ENCODE data around the gene ZCCHC14.

Gene ZCCHC14

GRCh38 chr16:87423429-87423828, 69.4 kb downstream of the ZCCHC14 start:
- no peak for TF ChIP-seq CTCF (IDR thresholded peaks at IDR 0.05; ENCODE audit: low read length)
- TF ChIP-seq EZH2 (optimal IDR thresholded peaks at IDR 0.05; ENCODE audit: low read depth, low read length) = no peak
- TF ChIP-seq EZH2phosphoT487 (IDR thresholded peaks at IDR 0.05; ENCODE audit: low read length) = no peak
- Histone ChIP-seq H3K27ac (ENCODE audit: low read length) (no peak overlapping the region), H3F3A (ENCODE audit: insufficient read depth, low read length) (no peaks in the 10 kb centered on the region), H4K20me1 (ENCODE audit: insufficient read depth, low read length) (no peaks in the 10 kb centered on the region), H3K4me2 (ENCODE audit: low read depth, low read length) (no peak overlapping the region), H3K27me3 (replicated peaks; ENCODE audit: insufficient read depth, low read length) (no peaks in the 10 kb centered on the region), H2AFZ (ENCODE audit: low read length) (no peak overlapping the region), H3K79me2 (ENCODE audit: low read length) (no peaks in the 10 kb centered on the region), H3K4me3 (ENCODE audit: low read length) (no peak overlapping the region), H3K9me3 (replicated peaks; ENCODE audit: insufficient read depth, low read length) (no peaks in the 10 kb centered on the region), H3K9ac (ENCODE audit: low read length) (no peak overlapping the region), H3K9me2 (replicated peaks; ENCODE audit: insufficient read depth, low read length) (no peaks in the 10 kb centered on the region), H3K4me1 (ENCODE audit: low read length) (no peaks in the 10 kb centered on the region), H3K36me3 (replicated peaks; ENCODE audit: insufficient read depth, low read length) (no peaks in the 10 kb centered on the region)
- no peak for DNase-seq

- Histone ChIP-seq H3K4me1 (ENCODE audit: low read length) (no peaks in the 10 kb centered on the region), H3K9ac (ENCODE audit: low read length) (no peak overlapping the region), H3K27ac (ENCODE audit: low read length) (no peak overlapping the region), H2AFZ (ENCODE audit: low read length) (no peak overlapping the region), H3K4me3 (ENCODE audit: low read length) (no peak overlapping the region), H3F3A (ENCODE audit: insufficient read depth, low read length) (no peaks in the 10 kb centered on the region), H3K4me2 (ENCODE audit: low read depth, low read length) (no peak overlapping the region), H3K9me2 (replicated peaks; ENCODE audit: insufficient read depth, low read length) (no peaks in the 10 kb centered on the region), H4K20me1 (ENCODE audit: insufficient read depth, low read length) (no peaks in the 10 kb centered on the region), H3K79me2 (ENCODE audit: low read length) (no peaks in the 10 kb centered on the region), H3K9me3 (replicated peaks; ENCODE audit: insufficient read depth, low read length) (no peaks in the 10 kb centered on the region), H3K27me3 (replicated peaks; ENCODE audit: insufficient read depth, low read length) (no peaks in the 10 kb centered on the region), H3K36me3 (replicated peaks; ENCODE audit: insufficient read depth, low read length) (no peaks in the 10 kb centered on the region)
- no peak for TF ChIP-seq EZH2phosphoT487 (IDR thresholded peaks at IDR 0.05; ENCODE audit: low read length)
- TF ChIP-seq EZH2 (optimal IDR thresholded peaks at IDR 0.05; ENCODE audit: low read depth, low read length) = no peak
- no peak for TF ChIP-seq CTCF (IDR thresholded peaks at IDR 0.05; ENCODE audit: low read length)
- DNase-seq = no peak
Observed at GRCh38 chr16:87422106-87422505, 70.7 kb downstream of the ZCCHC14 start.

GRCh38 chr16:87421003-87421912, 71.6 kb downstream of the ZCCHC14 start:
- no peak for TF ChIP-seq EZH2 (optimal IDR thresholded peaks at IDR 0.05; ENCODE audit: low read depth, low read length)
- 0 out of 2 replicates have a peak, but pooled peaks have one; percentile 0 for TF ChIP-seq CTCF (IDR thresholded peaks at IDR 0.05; ENCODE audit: low read length)
- TF ChIP-seq EZH2phosphoT487 (IDR thresholded peaks at IDR 0.05; ENCODE audit: low read length) = no peak

More at GRCh38 chr16:87421003-87421912, 71.6 kb downstream of the ZCCHC14 start:
- Histone ChIP-seq H2AFZ (ENCODE audit: low read length) (no peak overlapping the region), H3K36me3 (replicated peaks; ENCODE audit: insufficient read depth, low read length) (no peaks in the 10 kb centered on the region), H3K79me2 (ENCODE audit: low read length) (no peaks in the 10 kb centered on the region), H3K9me3 (replicated peaks; ENCODE audit: insufficient read depth, low read length) (no peaks in the 10 kb centered on the region), H3K9ac (ENCODE audit: low read length) (no peak overlapping the region), H3K4me2 (ENCODE audit: low read depth, low read length) (no peak overlapping the region), H3K27me3 (replicated peaks; ENCODE audit: insufficient read depth, low read length) (no peaks in the 10 kb centered on the region), H3K4me3 (ENCODE audit: low read length) (no peak overlapping the region), H3K27ac (ENCODE audit: low read length) (no peak overlapping the region), H3K9me2 (replicated peaks; ENCODE audit: insufficient read depth, low read length) (no peaks in the 10 kb centered on the region), H3F3A (ENCODE audit: insufficient read depth, low read length) (no peaks in the 10 kb centered on the region), H3K4me1 (ENCODE audit: low read length) (no peaks in the 10 kb centered on the region), H4K20me1 (ENCODE audit: insufficient read depth, low read length) (no peaks in the 10 kb centered on the region)
- no peak for DNase-seq
